Measurements from ENCODE around the gene LRP1. TPM values are rescaled to one million over a fixed set of nuclear protein-coding genes. Genes with fewer than 3 reads are reported as not detected.
A peak's percentile ranks its signal among the peaks of the same experiment; 100 is the strongest.

LRP1 gene
- total RNA-seq, 6 experiments from 2014 or later, result 187 to 332 (median 201) TPM

- Mint-ChIP-seq H3K27me3 (ENCODE audit: insufficient read depth) (peaks cover 11% of the 10 kb centered on the region), H3K4me1 (ENCODE audit: low read depth) (peaks cover 41% of the 10 kb centered on the region), H3K27ac (peak overlapping the region; percentile 98), H3K9me3 (no peaks in the 10 kb centered on the region), H3K4me3 (peak overlapping the region; percentile 88), H3K36me3 (ENCODE audit: low read depth) (peaks cover 17% of the 10 kb centered on the region)
- DNase-seq, result peak; percentile 66
- TF ChIP-seq CTCF (IDR thresholded peaks at IDR 0.05), result peak; percentile 58
Measured at GRCh38 chr12:57086493-57087009, 41.7 kb upstream of the LRP1 start.

GRCh38 chr12:57087010-57087690 is 41.1 kb upstream of the LRP1 start:
- peak; percentile 72 for DNase-seq
- Mint-ChIP-seq H3K4me3 (peak overlapping the region; percentile 88), H3K36me3 (ENCODE audit: low read depth) (peaks cover 17% of the 10 kb centered on the region), H3K9me3 (no peaks in the 10 kb centered on the region), H3K4me1 (ENCODE audit: low read depth) (peaks cover 47% of the 10 kb centered on the region), H3K27ac (peak overlapping the region; percentile 98), H3K27me3 (ENCODE audit: insufficient read depth) (peaks cover 11% of the 10 kb centered on the region)
- TF ChIP-seq CTCF (IDR thresholded peaks at IDR 0.05), result no peak

GRCh38 chr12:57087691-57088353 is 40.5 kb upstream of the LRP1 start:
- Mint-ChIP-seq H3K4me3 (peak overlapping the region; percentile 88), H3K36me3 (ENCODE audit: low read depth) (peaks cover 17% of the 10 kb centered on the region), H3K4me1 (ENCODE audit: low read depth) (peaks cover 54% of the 10 kb centered on the region), H3K27ac (peak overlapping the region; percentile 98), H3K9me3 (no peaks in the 10 kb centered on the region), H3K27me3 (ENCODE audit: insufficient read depth) (peaks cover 14% of the 10 kb centered on the region)
- peak; percentile 87 for DNase-seq
- TF ChIP-seq CTCF (IDR thresholded peaks at IDR 0.05), result no peak

GRCh38 chr12:57088354-57089270 is 39.7 kb upstream of the LRP1 start, which contains the start of gene NAB2:
Gene NAB2, plus strand, starts transcription at chr12:57089114. Its CDS starts 158 bp downstream, at chr12:57089272.
- peak within 1 kb of the TSS; percentile 98 for H3K27ac Mint-ChIP-seq
- peak; percentile 92 for DNase-seq
- no peak for TF ChIP-seq CTCF (IDR thresholded peaks at IDR 0.05)
- peaks cover 62% of the 10 kb centered on the region for H3K4me1 Mint-ChIP-seq (ENCODE audit: low read depth)
- H3K36me3 Mint-ChIP-seq (ENCODE audit: low read depth), result peaks cover 17% of the 10 kb centered on the region
- H3K27me3 Mint-ChIP-seq (ENCODE audit: insufficient read depth), result peaks cover 15% of the 10 kb centered on the region
- H3K4me3 Mint-ChIP-seq, result peak within 1 kb of the TSS; percentile 96
- H3K9me3 Mint-ChIP-seq, result no peaks in the 10 kb centered on the region

Measured in HFFc6 (cell line).